ENCODE data around the gene ARPC1B.

The ARPC1B gene

GRCh38 chr7:99392659-99393354, 18.3 kb downstream of the ARPC1B start:
- TF ChIP-seq, protein P1, sequence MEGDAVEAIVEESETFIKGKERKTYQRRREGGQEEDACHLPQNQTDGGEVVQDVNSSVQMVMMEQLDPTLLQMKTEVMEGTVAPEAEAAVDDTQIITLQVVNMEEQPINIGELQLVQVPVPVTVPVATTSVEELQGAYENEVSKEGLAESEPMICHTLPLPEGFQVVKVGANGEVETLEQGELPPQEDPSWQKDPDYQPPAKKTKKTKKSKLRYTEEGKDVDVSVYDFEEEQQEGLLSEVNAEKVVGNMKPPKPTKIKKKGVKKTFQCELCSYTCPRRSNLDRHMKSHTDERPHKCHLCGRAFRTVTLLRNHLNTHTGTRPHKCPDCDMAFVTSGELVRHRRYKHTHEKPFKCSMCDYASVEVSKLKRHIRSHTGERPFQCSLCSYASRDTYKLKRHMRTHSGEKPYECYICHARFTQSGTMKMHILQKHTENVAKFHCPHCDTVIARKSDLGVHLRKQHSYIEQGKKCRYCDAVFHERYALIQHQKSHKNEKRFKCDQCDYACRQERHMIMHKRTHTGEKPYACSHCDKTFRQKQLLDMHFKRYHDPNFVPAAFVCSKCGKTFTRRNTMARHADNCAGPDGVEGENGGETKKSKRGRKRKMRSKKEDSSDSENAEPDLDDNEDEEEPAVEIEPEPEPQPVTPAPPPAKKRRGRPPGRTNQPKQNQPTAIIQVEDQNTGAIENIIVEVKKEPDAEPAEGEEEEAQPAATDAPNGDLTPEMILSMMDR (IDR thresholded peaks at IDR 0.05; ENCODE audit: low read depth, low read length) = no peak
- no peak for DNase-seq (ENCODE audit: extremely low read depth, low read depth)

- no peak for DNase-seq (ENCODE audit: extremely low read depth, low read depth)
- TF ChIP-seq, protein P1 (IDR thresholded peaks at IDR 0.05; ENCODE audit: low read depth, low read length) = no peak
Observed at GRCh38 chr7:99393355-99394187, 19.0 kb downstream of the ARPC1B start.

GRCh38 chr7:99394188-99394502, 19.6 kb downstream of the ARPC1B start:
- DNase-seq (ENCODE audit: extremely low read depth, low read depth) = no peak
- TF ChIP-seq, protein P1 (IDR thresholded peaks at IDR 0.05; ENCODE audit: low read depth, low read length) = no peak

- DNase-seq (ENCODE audit: extremely low read depth, low read depth) = no peak
- TF ChIP-seq, protein P1 (IDR thresholded peaks at IDR 0.05; ENCODE audit: low read depth, low read length) = no peak; the same call in 1 of the 2 replicates
Observed at GRCh38 chr7:99395616-99396327, 21.2 kb downstream of the ARPC1B start.

- DNase-seq (ENCODE audit: extremely low read depth, low read depth) = no peak
- TF ChIP-seq, protein P1 (IDR thresholded peaks at IDR 0.05; ENCODE audit: low read depth, low read length) = no peak
Observed at GRCh38 chr7:99396418-99397296, 22.1 kb downstream of the ARPC1B start.

GRCh38 chr7:99397297-99397983, 22.9 kb downstream of the ARPC1B start:
- DNase-seq (ENCODE audit: extremely low read depth, low read depth) = no peak
- TF ChIP-seq, protein P1 (IDR thresholded peaks at IDR 0.05; ENCODE audit: low read depth, low read length) = no peak
